ENCODE results near the gene CCBE1. TPM values are rescaled to one million over a fixed set of nuclear protein-coding genes. Genes with fewer than 3 reads are reported as not detected.

Gene CCBE1
- total and polyA plus RNA-seq, 2 donors (not counting 1 experiment from before 2014, with no cell fraction given), result 122 TPM

GRCh38 chr18:59718108-59718463 is 20.9 kb upstream of the CCBE1 start:
- Histone ChIP-seq H3K36me3 (ENCODE audit: control insufficient read depth, insufficient read depth, low read length) (no peaks in the 10 kb centered on the region), H3K27me3 (ENCODE audit: control insufficient read depth, insufficient read depth, low read length) (no peaks in the 10 kb centered on the region), H3K79me2 (ENCODE audit: control insufficient read depth, insufficient read depth, low read length) (no peaks in the 10 kb centered on the region), H3K4me3 (replicated peaks in 1 of 4; ENCODE audit: control extremely low read depth in 1 of 4, insufficient read depth in 1 of 4, low read depth in 3 of 4, low read length in 4 of 4) (no peak overlapping the region), H3K4me2 (ENCODE audit: extremely low read depth, insufficient read depth, low read length) (no peak overlapping the region), H3K9ac (ENCODE audit: insufficient read depth, low read length) (no peak overlapping the region), H3K4me1 (ENCODE audit: control insufficient read depth, extremely low read depth, insufficient read depth, low read length) (peaks cover 33% of the 10 kb centered on the region), H2AFZ (ENCODE audit: low read length) (no peak overlapping the region), H3K9me3 (ENCODE audit: control insufficient read depth, insufficient read depth, low read depth, low read length) (no peaks in the 10 kb centered on the region), H3K27ac (ENCODE audit: insufficient read depth, low read length) (peak overlapping the region; percentile 96), H4K20me1 (ENCODE audit: control insufficient read depth, extremely low read depth, insufficient read depth, low read length) (no peaks in the 10 kb centered on the region)
- DNase-seq (ENCODE audit: low read depth in 2 of 2), result peak; percentile 81 to 98
- TF ChIP-seq EZH2 (IDR thresholded peaks at IDR 0.05; ENCODE audit: low read length, missing control alignments), result no peak
- TF ChIP-seq, protein P1, sequence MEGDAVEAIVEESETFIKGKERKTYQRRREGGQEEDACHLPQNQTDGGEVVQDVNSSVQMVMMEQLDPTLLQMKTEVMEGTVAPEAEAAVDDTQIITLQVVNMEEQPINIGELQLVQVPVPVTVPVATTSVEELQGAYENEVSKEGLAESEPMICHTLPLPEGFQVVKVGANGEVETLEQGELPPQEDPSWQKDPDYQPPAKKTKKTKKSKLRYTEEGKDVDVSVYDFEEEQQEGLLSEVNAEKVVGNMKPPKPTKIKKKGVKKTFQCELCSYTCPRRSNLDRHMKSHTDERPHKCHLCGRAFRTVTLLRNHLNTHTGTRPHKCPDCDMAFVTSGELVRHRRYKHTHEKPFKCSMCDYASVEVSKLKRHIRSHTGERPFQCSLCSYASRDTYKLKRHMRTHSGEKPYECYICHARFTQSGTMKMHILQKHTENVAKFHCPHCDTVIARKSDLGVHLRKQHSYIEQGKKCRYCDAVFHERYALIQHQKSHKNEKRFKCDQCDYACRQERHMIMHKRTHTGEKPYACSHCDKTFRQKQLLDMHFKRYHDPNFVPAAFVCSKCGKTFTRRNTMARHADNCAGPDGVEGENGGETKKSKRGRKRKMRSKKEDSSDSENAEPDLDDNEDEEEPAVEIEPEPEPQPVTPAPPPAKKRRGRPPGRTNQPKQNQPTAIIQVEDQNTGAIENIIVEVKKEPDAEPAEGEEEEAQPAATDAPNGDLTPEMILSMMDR (conservative IDR thresholded peaks at IDR 0.05 in 1 of 2, IDR thresholded peaks at IDR 0.05 in 1 of 2; ENCODE audit: low read depth in 1 of 2, low read length in 2 of 2), result no peak

- peak overlapping the region; percentile 84 for H3K27ac ChIP-seq (ENCODE audit: insufficient read depth, low read length)
- H2AFZ ChIP-seq (ENCODE audit: low read length), result no peak overlapping the region
- no peaks in the 10 kb centered on the region for H3K79me2 ChIP-seq (ENCODE audit: control insufficient read depth, insufficient read depth, low read length)
- H3K27me3 ChIP-seq (ENCODE audit: control insufficient read depth, insufficient read depth, low read length), result no peaks in the 10 kb centered on the region
- peaks cover 33% of the 10 kb centered on the region for H3K4me1 ChIP-seq (ENCODE audit: control insufficient read depth, extremely low read depth, insufficient read depth, low read length)
- no peak for DNase-seq (ENCODE audit: low read depth in 2 of 2)
- no peaks in the 10 kb centered on the region for H3K36me3 ChIP-seq (ENCODE audit: control insufficient read depth, insufficient read depth, low read length)
- H3K9me3 ChIP-seq (ENCODE audit: control insufficient read depth, insufficient read depth, low read depth, low read length), result no peaks in the 10 kb centered on the region
- no peak overlapping the region for H3K4me3 ChIP-seq (replicated peaks in 1 of 4; ENCODE audit: control extremely low read depth in 1 of 4, insufficient read depth in 1 of 4, low read depth in 3 of 4, low read length in 4 of 4)
- TF ChIP-seq EZH2 (IDR thresholded peaks at IDR 0.05; ENCODE audit: low read length, missing control alignments), result no peak
- TF ChIP-seq, protein P1 (conservative IDR thresholded peaks at IDR 0.05 in 1 of 2, IDR thresholded peaks at IDR 0.05 in 1 of 2; ENCODE audit: low read depth in 1 of 2, low read length in 2 of 2), result no peak
- no peaks in the 10 kb centered on the region for H4K20me1 ChIP-seq (ENCODE audit: control insufficient read depth, extremely low read depth, insufficient read depth, low read length)
- H3K9ac ChIP-seq (ENCODE audit: insufficient read depth, low read length), result no peak overlapping the region
- H3K4me2 ChIP-seq (ENCODE audit: extremely low read depth, insufficient read depth, low read length), result no peak overlapping the region
Observed at GRCh38 chr18:59717291-59717690, 20.1 kb upstream of the CCBE1 start.

DNA sequence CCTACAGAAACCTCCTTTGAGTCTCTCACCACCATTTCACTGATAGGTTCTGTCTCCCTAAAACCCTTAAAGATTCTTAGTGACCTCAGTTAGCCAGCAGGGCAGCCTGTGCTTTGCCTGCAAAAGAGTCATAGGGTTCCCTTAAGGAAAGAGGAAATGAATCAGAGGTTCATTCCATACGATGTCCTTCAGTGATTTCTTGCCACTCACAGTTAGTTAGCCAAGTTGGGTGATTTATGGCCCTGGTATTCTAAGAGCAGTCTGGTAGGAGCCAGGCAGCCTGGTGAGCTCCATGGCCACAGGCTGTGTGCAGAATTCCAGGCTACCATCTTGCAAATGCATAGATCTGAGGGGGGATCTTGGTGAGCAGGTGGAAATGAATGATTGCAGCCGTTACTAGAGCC is 18.7 kb upstream of the CCBE1 start:
- peaks cover 31% of the 10 kb centered on the region for H3K4me1 ChIP-seq (ENCODE audit: control insufficient read depth, extremely low read depth, insufficient read depth, low read length)

More for the DNA sequence above, 18.7 kb upstream of the CCBE1 start:
- peak; percentile 87 to 98 for DNase-seq (ENCODE audit: low read depth in 2 of 2)
- H3K4me2 ChIP-seq (ENCODE audit: extremely low read depth, insufficient read depth, low read length), result no peak overlapping the region
- H3K27me3 ChIP-seq (ENCODE audit: control insufficient read depth, insufficient read depth, low read length), result no peaks in the 10 kb centered on the region
- no peak overlapping the region for H3K9ac ChIP-seq (ENCODE audit: insufficient read depth, low read length)
- H3K36me3 ChIP-seq (ENCODE audit: control insufficient read depth, insufficient read depth, low read length), result no peaks in the 10 kb centered on the region
- no peaks in the 10 kb centered on the region for H4K20me1 ChIP-seq (ENCODE audit: control insufficient read depth, extremely low read depth, insufficient read depth, low read length)
- H3K79me2 ChIP-seq (ENCODE audit: control insufficient read depth, insufficient read depth, low read length), result no peaks in the 10 kb centered on the region
- H3K27ac ChIP-seq (ENCODE audit: insufficient read depth, low read length), result peak overlapping the region; percentile 89
- no peak for TF ChIP-seq EZH2 (IDR thresholded peaks at IDR 0.05; ENCODE audit: low read length, missing control alignments)
- TF ChIP-seq, protein P1 (conservative IDR thresholded peaks at IDR 0.05 in 1 of 2, IDR thresholded peaks at IDR 0.05 in 1 of 2; ENCODE audit: low read depth in 1 of 2, low read length in 2 of 2), result no peak
- H2AFZ ChIP-seq (ENCODE audit: low read length), result no peak overlapping the region
- no peak overlapping the region for H3K4me3 ChIP-seq (replicated peaks in 1 of 4; ENCODE audit: control extremely low read depth in 1 of 4, insufficient read depth in 1 of 4, low read depth in 3 of 4, low read length in 4 of 4)
- no peaks in the 10 kb centered on the region for H3K9me3 ChIP-seq (ENCODE audit: control insufficient read depth, insufficient read depth, low read depth, low read length)
